ENCODE data around the gene FXYD1.

DNA sequence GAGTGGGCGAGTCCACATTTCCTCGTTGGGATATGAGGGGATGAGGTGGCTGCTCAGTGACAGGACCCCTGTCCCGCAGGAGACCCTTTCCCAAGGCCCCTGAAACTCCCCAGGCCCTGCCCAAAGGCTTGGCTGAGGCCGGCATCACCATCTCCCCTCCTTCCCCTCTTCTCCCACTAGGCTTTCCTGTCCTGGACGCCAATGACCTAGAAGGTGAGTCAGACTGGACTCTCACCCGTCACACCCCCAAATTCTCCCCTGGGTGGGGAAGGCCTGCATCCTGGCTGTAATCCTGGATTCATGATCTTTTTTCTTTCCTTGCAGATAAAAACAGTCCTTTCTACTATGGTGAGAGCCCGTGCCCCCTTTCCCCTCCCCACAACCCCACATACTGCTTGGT, 17.7 kb upstream of the FXYD1 start:
- TF ChIP-seq POLR2A (IDR thresholded peaks at IDR 0.05), result no peak
- TF ChIP-seq, protein P1, sequence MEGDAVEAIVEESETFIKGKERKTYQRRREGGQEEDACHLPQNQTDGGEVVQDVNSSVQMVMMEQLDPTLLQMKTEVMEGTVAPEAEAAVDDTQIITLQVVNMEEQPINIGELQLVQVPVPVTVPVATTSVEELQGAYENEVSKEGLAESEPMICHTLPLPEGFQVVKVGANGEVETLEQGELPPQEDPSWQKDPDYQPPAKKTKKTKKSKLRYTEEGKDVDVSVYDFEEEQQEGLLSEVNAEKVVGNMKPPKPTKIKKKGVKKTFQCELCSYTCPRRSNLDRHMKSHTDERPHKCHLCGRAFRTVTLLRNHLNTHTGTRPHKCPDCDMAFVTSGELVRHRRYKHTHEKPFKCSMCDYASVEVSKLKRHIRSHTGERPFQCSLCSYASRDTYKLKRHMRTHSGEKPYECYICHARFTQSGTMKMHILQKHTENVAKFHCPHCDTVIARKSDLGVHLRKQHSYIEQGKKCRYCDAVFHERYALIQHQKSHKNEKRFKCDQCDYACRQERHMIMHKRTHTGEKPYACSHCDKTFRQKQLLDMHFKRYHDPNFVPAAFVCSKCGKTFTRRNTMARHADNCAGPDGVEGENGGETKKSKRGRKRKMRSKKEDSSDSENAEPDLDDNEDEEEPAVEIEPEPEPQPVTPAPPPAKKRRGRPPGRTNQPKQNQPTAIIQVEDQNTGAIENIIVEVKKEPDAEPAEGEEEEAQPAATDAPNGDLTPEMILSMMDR (IDR thresholded peaks at IDR 0.05 in 4 of 5, conservative IDR thresholded peaks at IDR 0.05 in 1 of 5), result no peak

All from gastrocnemius medialis (tissue), 4 donors.